Adrenal gland (tissue), 12 donors: ENCODE results near the gene PEA15. TPM values are rescaled to one million over a fixed set of nuclear protein-coding genes. Genes with fewer than 3 reads are reported as not detected.

Experiments used
- DNase-seq, 7 donors: peaks; one replicate each; pipeline ENCODE4 v3.0.0-alpha.2; 2019 to 2020
- H3K27ac ChIP-seq, 5 donors: fragments of 200-600 bp; sonication (generic) in 4 of 5; 1 replicate in 3 of 5; 2 replicates in 2 of 5; pipeline versions ENCODE4 v1.5.1 to v1.8.0; 2016 to 2020; ENCODE audit warnings: mild to moderate bottlenecking in 1 of 5
- H3K27me3 ChIP-seq: fragments of 200-600 bp; 2 replicates; pipeline ENCODE4 v1.8.0; 2021
- H3K36me3 ChIP-seq, 2 donors: fragments of 200-600 bp; replicated peaks in 1 of 2; 1 replicate in 1 of 2; 2 replicates in 1 of 2; pipeline versions ENCODE4 v1.5.1 to v1.8.0; 2018 to 2022
- H3K4me1 ChIP-seq, 2 donors: fragments of 200-600 bp; replicated peaks in 1 of 2; 1 replicate in 1 of 2; 2 replicates in 1 of 2; pipeline versions ENCODE4 v1.5.1 to v1.8.0; 2018 to 2021
- H3K4me3 ChIP-seq, 4 donors: fragments of 200-600 bp; sonication (generic) in 3 of 4; one replicate each; pipeline ENCODE4 v1.5.1; 2016 to 2018
- H3K9me3 ChIP-seq, 3 donors: fragments of 200-600 bp; sonication (generic) in 1 of 3; replicated peaks in 1 of 3; 1 replicate in 2 of 3; 2 replicates in 1 of 3; pipeline versions ENCODE4 v1.5.1 to v1.8.0; 2016 to 2021
- POLR2A ChIP-seq, 2 donors: fragments of 450-650 bp; IDR thresholded peaks; one replicate each; pipeline ENCODE4 v1.6.1; 2017; ENCODE audit warnings: antibody characterized with exemption in 2 of 2, mild to moderate bottlenecking in 2 of 2, moderate library complexity in 1 of 2
- WGBS, 4 donors: extraction: QIAGEN DNeasy Blood & Tissue Kit in 2 of 4; methylation state at CpG; one replicate each; pipeline versions ENCODE4 v1.1.5 to v1.1.7; 2013 to 2017; 5-methylcytosine and 5-hydroxymethylcytosine counted together
- intact Hi-C, 2 donors: fragments of 100-400 bp; cut with DNase I; formaldehyde crosslinking; loops; one replicate each; pipeline versions ENCODE4 v1.14.1 to v1.15.0; 2022 to 2023
- polyA plus RNA-seq, 3 donors: library from polyadenylated mRNA; stranded (reverse); fragments of 200-250 nt in 2 of 3; fragments of 350-450 nt in 1 of 3; fragmentation: Illumina TruSeq in 1 of 3; extraction: RNeasy Lipid Tissue Mini Kit (QIAGEN cat#74804) in 1 of 3; gene quantifications; one replicate each; pipeline ENCODE4 v1.2.3, GENCODE V29; 2013 to 2014
- total RNA-seq, 9 donors: library from RNA; depleted of rRNA in 4 of 9; stranded (reverse); fragments of >200 nt in 4 of 9; fragments of 120-200 nt in 1 of 9; fragmentation: NEBNext Ultra II Directional in 1 of 9; extraction: Animal tissue kit (Norgen Biotek cat#: 25700) in 1 of 9; gene quantifications; one replicate each; pipeline versions ENCODE4 v1.1.0 to v1.2.4, GENCODE V29; 2013 to 2023
- TF ChIP-seq, protein P1 (sequence below), 6 experiments: fragments of 450-650 bp in 4 of 6; fragments of 200-600 bp in 2 of 6; sonication (generic) in 1 of 6; IDR thresholded peaks; 1 replicate in 5 of 6; 2 replicates in 1 of 6; pipeline versions ENCODE4 v1.5.1 to v1.8.0; 2016 to 2021; ENCODE audit warnings: antibody characterized with exemption in 6 of 6, mild to moderate bottlenecking in 2 of 6, moderate library complexity in 1 of 6
- donor health status: healthy with polysubstance abuse.
- donor health status: Bipolar disorder and iron deficiency.
- donor health status: DM: yes; HTN: yes; CAD: no.
- donor health status: DM: no; HTN: no; CAD: no.
- donor health status: DM: no; HTN: no; CAD: no.
- donor health status: DM: yes; HTN: yes; CAD: no.

The PEA15 gene
- total and polyA plus RNA-seq, 12 donors, result 40.6 to 445 (median 106) TPM

- intact Hi-C loops, result no loop called here
- TF ChIP-seq, protein P1, sequence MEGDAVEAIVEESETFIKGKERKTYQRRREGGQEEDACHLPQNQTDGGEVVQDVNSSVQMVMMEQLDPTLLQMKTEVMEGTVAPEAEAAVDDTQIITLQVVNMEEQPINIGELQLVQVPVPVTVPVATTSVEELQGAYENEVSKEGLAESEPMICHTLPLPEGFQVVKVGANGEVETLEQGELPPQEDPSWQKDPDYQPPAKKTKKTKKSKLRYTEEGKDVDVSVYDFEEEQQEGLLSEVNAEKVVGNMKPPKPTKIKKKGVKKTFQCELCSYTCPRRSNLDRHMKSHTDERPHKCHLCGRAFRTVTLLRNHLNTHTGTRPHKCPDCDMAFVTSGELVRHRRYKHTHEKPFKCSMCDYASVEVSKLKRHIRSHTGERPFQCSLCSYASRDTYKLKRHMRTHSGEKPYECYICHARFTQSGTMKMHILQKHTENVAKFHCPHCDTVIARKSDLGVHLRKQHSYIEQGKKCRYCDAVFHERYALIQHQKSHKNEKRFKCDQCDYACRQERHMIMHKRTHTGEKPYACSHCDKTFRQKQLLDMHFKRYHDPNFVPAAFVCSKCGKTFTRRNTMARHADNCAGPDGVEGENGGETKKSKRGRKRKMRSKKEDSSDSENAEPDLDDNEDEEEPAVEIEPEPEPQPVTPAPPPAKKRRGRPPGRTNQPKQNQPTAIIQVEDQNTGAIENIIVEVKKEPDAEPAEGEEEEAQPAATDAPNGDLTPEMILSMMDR (IDR thresholded peaks at IDR 0.05), result no peak
- no peak for TF ChIP-seq POLR2A (IDR thresholded peaks at IDR 0.05)
These were observed 59.7 kb downstream of the PEA15 start for GRCh38 chr1:160264795-160265307.

More at GRCh38 chr1:160264795-160265307, 59.7 kb downstream of the PEA15 start:
- Histone ChIP-seq H3K27me3 (no peaks in the 10 kb centered on the region), H3K4me3 (no peak overlapping the region), H3K36me3 (no peaks in the 10 kb centered on the region), H3K4me1 (peaks cover 17 to 18% of the 10 kb centered on the region in 2 donors), H3K9me3 (no peaks in the 10 kb centered on the region), H3K27ac (no peak overlapping the region)
- 76 to 85% (median 78%) methylated on average over 4 of the region's 4 CpGs for WGBS, 4 donors
- no peak for DNase-seq

Other genes with a start within 250 kb of the PEA15 start
- 1 to 10 TPM; 5.3 to 9.4 (median 7.7) TPM for gene PIGM, start 173.4 kb upstream of the PEA15 start, total RNA-seq
- 1 to 10 TPM; 3.0 to 9.4 (median 3.5) TPM for gene PIGM, start 173.4 kb upstream of the PEA15 start, polyA plus RNA-seq
- under 1 TPM in 3 of 9 donors, not detected in 6; 0.11 to 0.32 (median 0.19) TPM for gene KCNJ10, start 135.2 kb upstream of the PEA15 start, total RNA-seq
- under 1 TPM in 2 of 3 donors, not detected in 1; 0.13 TPM for gene KCNJ10, start 135.2 kb upstream of the PEA15 start, polyA plus RNA-seq
- gene KCNJ9, start 123.8 kb upstream of the PEA15 start, total RNA-seq, result 1 to 10 TPM in 1 of 9 donors, under 1 TPM in 2, not detected in 6; 0.14 to 1.1 (median 0.33) TPM
- under 1 TPM; 0.16 to 0.24 (median 0.20) TPM for gene KCNJ9, start 123.8 kb upstream of the PEA15 start, polyA plus RNA-seq
- 10 to 100 TPM; 15.0 to 42.9 (median 24.2) TPM for gene IGSF8, start 106.8 kb upstream of the PEA15 start, total RNA-seq
- gene IGSF8, start 106.8 kb upstream of the PEA15 start, polyA plus RNA-seq, result 10 to 100 TPM in 2 of 3 donors, 1 to 10 TPM in 1; 9.7 to 24.9 (median 20.8) TPM
- gene ATP1A2, start 89.6 kb upstream of the PEA15 start, total RNA-seq, result 1 to 10 TPM in 6 of 9 donors, under 1 TPM in 3; 0.47 to 3.6 (median 1.4) TPM
- gene ATP1A2, start 89.6 kb upstream of the PEA15 start, polyA plus RNA-seq, result 1 to 10 TPM in 2 of 3 donors, under 1 TPM in 1; 0.99 to 4.5 (median 2.7) TPM
- under 1 TPM in 2 of 9 donors, not detected in 7; 0.46 to 0.96 TPM for gene ATP1A4, start 53.8 kb upstream of the PEA15 start, total RNA-seq
- under 1 TPM in 1 of 3 donors, not detected in 2; 0.17 TPM for gene ATP1A4, start 53.8 kb upstream of the PEA15 start, polyA plus RNA-seq
- gene CASQ1, start 14.8 kb upstream of the PEA15 start, total RNA-seq, result 1 to 10 TPM in 1 of 9 donors, under 1 TPM in 2, not detected in 6; 0.11 to 1.6 (median 0.39) TPM
- under 1 TPM in 2 of 3 donors, not detected in 1; 0.16 to 0.17 TPM for gene CASQ1, start 14.8 kb upstream of the PEA15 start, polyA plus RNA-seq
- gene DCAF8, start 57.2 kb downstream of the PEA15 start, total RNA-seq, result 100 to 1,000 TPM in 7 of 9 donors, 10 to 100 TPM in 2; 64.3 to 162 (median 143) TPM
- 100 to 1,000 TPM in 2 of 3 donors, 10 to 100 TPM in 1; 78.9 to 140 (median 124) TPM for gene DCAF8, start 57.2 kb downstream of the PEA15 start, polyA plus RNA-seq
- gene PEX19, start 79.7 kb downstream of the PEA15 start, total RNA-seq, result 100 to 1,000 TPM in 3 of 9 donors, 10 to 100 TPM in 6; 55.5 to 165 (median 85.8) TPM
- 10 to 100 TPM; 15.5 to 89.1 (median 18.5) TPM for gene PEX19, start 79.7 kb downstream of the PEA15 start, polyA plus RNA-seq
- gene COPA, start 137.9 kb downstream of the PEA15 start, total RNA-seq, result 100 to 1,000 TPM in 8 of 9 donors, 10 to 100 TPM in 1; 97.2 to 209 (median 134) TPM
- gene COPA, start 137.9 kb downstream of the PEA15 start, polyA plus RNA-seq, result 100 to 1,000 TPM in 1 of 3 donors, 10 to 100 TPM in 2; 58.4 to 135 (median 72.4) TPM
- 100 to 1,000 TPM in 2 of 9 donors, 10 to 100 TPM in 7; 49.5 to 113 (median 91.1) TPM for gene NCSTN, start 138.0 kb downstream of the PEA15 start, total RNA-seq
- 100 to 1,000 TPM in 1 of 3 donors, 10 to 100 TPM in 2; 48.3 to 104 (median 48.8) TPM for gene NCSTN, start 138.0 kb downstream of the PEA15 start, polyA plus RNA-seq
- gene NHLH1, start 161.7 kb downstream of the PEA15 start, total RNA-seq, result under 1 TPM in 2 of 9 donors, not detected in 7; 0.27 to 0.46 TPM
- under 1 TPM; 0.16 to 0.24 (median 0.24) TPM for gene NHLH1, start 161.7 kb downstream of the PEA15 start, polyA plus RNA-seq
- 1 to 10 TPM in 3 of 9 donors, under 1 TPM in 6; 0.20 to 2.2 (median 0.71) TPM for gene VANGL2, start 195.2 kb downstream of the PEA15 start, total RNA-seq
- gene VANGL2, start 195.2 kb downstream of the PEA15 start, polyA plus RNA-seq, result 1 to 10 TPM in 1 of 3 donors, under 1 TPM in 2; 0.64 to 1.1 (median 0.97) TPM